Dermis blood vessel endothelial cell (primary cell): Measurements from ENCODE around the gene COQ7. TPM values are rescaled to one million over a fixed set of nuclear protein-coding genes. Genes with fewer than 3 reads are reported as not detected.

Experiments
- DNase-seq: peaks from one replicate; pipeline ENCODE4 v3.0.0; 2010
- total RNA-seq: library from RNA; depleted of rRNA; stranded (reverse); fragments of >200 nt; gene quantifications from 2 replicates; pipeline ENCODE4 v1.2.3, GENCODE V29; 2014

COQ7 gene
- total RNA-seq, 1 donor from 2014 or later = 23.5 TPM

DNA sequence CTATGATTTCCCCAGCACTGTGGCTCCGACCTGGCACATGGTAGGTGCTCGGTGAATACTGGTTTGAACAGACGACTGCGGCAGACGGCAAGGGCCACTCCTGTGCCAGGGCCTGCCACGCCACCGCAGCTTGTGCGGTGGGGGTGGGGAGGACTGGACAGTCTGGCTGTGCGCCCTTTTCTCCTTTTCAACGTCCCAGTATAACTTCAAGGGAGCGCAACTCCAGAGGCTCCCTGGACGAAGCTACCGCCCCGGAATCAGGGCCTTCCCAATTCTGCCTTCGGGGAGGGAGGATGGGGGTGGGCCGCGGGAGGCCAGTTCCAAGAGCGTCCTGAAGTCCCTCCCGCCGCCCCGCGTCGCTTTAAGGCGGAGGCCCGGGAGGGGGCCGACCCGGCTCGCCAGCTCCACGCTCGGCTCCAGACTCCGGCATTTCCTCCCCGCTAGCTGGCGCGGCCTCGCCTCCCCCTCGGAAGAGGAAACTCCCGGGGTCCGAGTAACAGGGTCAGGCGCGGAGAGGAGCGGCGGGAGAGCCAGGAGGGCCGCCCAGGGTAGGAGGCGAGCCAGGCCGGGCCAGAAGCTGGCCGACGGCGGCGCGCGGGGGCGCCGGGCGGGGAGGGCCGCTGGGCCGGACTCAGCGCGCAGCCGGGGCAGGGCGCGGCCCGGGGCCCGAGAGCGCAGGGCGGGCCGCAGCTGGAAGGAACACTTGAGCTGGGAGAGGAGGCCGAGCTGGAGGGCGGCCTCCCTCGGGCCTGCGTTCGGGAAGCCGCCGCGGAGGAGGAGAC is 46.4 kb downstream of the COQ7 start, which contains the start of gene ITPRIPL2:
TSS of gene ITPRIPL2 (plus strand) at position 388 of the 782 bp plus-strand sequence. CDS start 498 bp downstream, outside the sequence.
- peak; percentile 88 for DNase-seq

DNA sequence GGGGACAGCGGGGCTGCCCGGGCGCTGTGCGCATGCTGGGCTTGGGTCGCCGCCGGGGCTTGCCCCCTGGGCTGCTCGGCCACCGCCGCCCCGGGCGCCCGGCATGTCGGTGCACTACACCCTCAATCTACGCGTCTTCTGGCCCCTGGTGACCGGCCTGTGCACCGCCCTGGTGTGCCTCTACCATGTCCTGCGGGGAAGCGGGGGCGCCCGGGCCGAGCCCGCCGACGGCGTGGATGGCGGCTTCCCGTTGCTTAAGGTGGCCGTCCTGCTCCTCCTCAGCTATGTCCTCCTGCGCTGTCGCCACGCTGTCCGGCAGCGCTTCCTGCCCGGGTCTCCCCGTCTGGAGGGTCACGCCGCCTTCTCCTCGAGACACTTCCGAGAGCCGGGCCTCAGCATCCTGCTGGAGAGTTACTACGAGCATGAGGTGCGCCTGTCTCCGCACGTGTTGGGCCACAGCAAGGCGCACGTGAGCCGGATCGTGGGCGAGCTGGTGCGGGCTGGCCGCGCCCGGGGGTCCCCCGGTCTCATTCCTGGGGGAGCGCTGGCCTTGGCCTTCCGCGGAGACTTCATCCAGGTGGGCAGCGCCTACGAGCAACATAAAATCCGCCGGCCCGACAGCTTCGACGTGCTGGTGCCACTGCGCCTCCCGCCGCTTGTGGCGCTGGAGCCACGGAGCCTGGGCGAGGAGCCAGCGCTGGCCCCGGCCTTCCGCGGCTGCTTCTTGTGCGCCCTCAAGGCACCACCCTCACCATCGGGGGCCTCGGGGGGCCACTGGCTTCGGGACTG is 47.1 kb downstream of the COQ7 start:
- DNase-seq = peak; percentile 82

DNA sequence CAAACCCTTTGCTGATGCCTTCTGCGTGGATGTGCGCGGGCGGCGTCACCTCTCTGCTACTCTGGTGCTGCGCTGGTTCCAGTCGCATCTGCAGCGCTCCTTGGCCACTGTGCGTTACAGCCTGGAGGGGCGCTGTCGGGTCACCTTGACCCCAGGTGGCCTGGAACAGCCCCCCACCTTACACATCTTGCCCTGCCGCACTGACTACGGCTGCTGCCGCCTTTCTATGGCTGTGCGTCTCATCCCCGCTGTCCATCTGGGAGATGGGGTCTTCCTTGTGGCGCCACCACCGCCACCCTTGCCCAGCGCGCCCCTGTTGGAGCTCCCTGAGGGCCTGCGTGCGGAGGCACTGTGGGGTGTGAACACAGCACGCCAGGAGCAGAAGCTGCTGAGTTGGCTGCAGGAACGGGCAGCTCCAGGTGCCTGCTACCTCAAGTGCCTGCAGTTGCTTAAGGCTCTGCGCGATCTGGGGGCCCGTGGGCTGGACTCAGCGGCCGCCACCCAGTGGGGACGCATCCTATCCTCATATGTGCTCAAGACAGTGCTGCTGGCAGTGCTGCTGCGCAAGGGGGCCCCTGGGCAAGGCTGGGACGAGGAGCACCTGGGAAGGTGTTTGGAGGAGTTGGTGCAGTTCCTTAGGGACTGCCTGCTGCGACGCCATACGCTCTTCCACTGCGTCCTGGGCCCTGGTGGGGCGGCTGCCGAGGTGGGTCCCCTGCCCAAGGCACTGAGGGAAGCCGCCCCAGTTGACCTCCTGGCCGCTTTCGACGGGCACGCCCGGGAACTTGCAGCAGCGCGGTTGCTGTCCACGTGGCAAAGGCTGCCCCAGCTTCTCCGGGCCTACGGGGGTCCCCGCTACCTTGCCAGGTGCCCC is 48.0 kb downstream of the COQ7 start:
- no peak for DNase-seq

DNA sequence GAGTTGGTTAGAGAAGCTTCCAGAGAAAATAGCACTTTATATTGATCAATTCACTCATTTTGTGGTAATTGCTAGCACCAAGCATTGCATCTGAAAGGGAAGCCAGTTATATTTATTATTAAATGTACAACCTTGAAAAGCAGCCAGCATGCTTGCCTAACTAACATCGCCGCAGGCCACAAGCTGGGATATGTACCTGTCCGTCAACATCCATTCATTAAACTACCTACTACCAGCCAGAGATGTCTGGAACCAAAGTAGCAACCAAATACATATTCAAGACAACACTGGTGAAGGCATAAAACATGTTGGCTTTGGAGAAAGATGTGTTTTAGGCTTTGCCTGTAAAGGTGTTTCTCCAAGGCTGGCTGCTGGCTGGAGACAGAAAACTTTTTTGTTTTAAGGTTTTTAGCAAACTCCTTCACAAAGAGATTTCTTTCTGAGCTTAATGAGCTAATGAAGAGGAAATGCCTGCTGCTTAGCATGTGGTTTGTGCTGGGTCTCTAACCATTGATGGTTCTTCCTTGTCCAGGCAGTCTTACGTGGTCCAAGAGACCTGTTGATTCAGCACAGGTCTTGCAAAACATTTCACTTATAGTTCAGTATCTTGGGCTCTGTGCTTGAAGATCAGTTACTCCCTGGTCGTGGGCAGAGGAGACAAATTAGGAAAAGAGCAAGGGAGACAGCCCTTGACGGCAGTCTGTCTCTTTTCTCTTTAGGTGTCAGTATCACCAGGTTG is 49.5 kb downstream of the COQ7 start:
- DNase-seq = peak; percentile 36

DNA sequence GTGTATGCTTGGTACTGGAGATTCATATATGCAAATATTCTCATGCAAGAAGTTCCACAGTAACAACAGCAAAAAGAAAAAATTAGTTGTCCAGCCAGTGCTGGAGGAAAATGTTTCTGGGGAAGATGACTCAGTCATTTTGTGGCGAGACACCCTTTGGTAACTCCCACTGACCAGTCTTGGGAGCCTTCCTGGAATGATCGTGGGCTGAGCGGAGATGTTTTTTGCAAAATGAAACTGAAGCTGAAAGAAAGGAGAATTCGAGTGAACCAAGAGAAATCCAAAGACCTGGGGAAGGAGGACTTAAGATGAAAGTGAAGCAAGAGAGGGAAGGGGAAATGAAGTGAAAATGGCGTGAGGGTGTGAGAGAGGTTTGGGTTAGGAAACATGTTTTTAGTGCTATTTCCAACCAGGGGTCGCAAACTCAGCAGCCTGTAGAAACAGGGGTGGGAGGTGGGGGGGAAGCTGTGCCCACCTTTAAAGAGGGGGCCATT is 51.6 kb downstream of the COQ7 start:
- peak; percentile 86 for DNase-seq

DNA sequence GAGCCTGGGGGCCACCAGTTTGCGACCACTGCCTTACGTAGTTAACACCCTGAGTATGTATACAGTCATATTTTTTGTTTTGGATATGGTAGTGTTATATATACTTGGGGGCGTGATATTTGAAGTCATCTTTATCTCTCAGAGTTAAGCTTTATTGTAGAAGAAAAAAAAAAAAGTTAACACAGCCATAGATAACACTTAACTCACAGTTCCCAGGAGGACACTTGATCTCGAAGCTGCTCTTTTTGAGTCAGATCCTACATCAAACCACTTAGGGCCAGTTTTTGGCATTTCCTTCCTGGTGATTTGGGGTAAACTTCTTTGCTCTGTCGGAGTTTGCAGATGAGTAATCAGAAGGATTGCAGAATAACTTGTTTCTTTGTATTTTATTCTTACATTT is 52.1 kb downstream of the COQ7 start:
- peak; percentile 47 for DNase-seq

DNA sequence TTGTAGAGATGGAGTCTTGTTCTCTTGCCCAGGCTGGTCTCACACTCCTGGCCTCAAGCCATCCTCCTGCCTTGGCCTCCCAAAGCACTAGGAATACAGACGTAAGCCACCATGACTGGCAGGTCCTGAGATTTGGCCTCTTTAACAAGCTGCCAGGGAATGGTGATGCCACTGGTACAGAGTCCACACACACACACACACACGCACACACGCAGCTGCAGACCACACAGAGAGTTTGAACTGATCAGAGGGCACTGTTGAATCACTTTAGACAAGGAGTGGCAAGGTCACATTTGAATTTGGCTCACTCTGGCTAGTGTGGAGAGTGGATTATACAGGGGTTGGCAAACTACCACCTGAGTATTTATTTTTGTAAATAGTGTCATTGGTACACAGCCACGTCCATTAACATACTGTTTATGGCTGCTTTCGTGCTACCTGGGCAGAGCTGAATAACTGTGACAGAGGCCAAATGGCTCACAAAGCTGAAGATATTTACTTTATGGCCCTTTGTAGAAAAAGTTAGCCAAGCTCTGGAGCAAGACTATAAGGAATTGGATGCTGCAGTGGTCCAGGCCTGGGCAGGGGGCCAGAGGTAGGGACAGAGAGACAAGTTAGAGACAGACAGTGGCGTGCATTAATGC is 56.2 kb downstream of the COQ7 start:
- DNase-seq = no peak

DNA sequence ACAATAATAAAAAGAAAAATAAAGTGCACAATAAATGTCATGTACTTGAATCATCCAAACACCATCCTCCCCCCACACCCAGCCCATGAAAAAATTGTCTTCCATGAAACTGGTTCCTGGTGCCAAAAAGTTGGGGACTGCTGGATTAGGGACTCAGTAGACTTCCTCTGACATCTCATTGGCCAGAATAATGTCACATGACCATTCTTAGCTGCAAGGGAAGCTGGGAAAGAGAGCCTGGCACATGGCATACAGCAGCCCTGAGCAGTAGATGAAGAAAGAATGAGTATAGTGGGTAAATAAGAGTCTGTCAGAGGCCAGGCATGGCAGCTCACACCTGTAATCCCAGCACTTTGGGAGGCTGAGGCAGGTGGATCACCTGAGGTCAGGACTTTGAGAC is 58.9 kb downstream of the COQ7 start:
- no peak for DNase-seq

DNA sequence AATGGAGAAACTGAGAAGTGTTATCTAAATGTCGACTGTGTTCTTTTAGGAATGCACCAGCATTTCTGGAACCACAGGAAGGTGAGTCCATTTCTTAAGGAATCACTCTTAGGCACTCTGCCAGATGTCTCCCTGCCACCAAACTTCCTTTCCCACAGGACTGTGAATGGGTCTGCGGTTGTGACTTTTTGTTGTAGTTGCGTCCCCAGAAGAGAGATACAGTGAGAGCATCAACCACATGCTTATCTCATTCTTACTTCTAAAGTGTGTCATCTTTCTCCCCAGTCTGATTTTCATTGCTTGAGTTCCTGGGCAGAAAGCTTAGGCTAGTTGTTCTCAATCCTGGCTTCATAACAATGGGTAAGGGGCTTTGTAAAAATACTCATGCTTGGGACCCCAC is 59.8 kb downstream of the COQ7 start:
- DNase-seq = peak; percentile 21

DNA sequence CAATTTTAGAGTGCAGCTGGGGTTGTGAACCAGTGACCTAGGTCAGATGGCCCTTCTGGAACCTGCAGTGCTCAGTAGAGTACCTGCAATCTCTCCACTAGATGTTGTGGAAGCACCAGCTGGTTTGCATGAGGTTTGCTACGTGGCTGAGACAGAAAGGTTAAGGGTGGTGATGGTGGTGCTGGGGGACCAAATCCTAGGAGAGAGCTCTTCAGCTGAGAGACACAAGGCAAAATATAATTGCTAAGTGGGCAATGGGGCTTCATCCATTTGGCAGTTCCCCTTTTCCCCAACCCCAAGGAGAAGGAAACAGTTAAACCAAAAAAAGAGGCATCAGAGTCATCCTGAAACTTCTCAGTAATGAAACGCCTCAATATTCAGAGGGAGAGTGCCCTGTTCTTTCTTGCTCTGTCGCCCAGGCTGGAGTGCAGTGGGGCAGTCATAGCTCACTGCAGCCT is 60.3 kb downstream of the COQ7 start:
- no peak for DNase-seq

DNA sequence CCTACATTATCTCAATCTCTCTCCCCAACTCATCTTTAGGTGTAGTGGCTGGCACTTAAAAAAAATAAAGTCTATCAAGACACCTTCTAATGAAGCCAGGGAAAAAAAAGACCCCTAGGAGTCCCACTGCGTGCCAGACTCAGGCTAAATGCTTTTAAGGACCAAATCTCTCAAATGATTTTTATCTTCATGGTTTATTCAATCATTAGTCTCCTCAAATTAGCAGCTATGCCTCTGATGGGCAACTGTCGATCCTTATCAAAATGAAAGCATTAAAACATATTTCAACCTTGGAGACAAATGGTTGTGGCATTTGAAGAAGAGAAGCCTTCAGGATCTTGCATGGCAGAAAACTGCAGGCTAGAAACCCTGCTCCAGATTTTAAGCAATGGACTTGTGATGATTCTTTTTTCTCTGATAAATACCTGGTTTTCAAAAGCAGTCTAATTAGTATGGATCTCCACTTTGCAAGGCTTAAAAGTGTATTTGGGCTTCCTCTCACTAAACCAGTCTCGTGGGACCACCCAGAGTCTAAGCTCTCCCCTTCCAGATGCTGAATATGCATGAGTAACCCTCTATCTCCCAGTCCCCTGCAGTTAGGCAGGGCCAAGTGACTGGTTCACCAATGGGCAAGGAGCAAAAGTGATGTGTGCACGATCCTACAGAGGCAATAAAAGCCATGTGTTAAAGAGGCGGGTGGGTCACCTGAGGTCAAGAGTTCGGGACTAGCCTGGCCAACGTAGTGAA is 61.2 kb downstream of the COQ7 start:
- no peak for DNase-seq

Other genes with a start within 250 kb of the COQ7 start
- gene SMG1, start 141.2 kb upstream of the COQ7 start, total RNA-seq = 85.4 and 87.0 TPM in 2 replicates
- 4.4 and 6.5 TPM in 2 replicates for gene TMC7, start 83.7 kb upstream of the COQ7 start, total RNA-seq
- gene ITPRIPL2, start 46.4 kb downstream of the COQ7 start, total RNA-seq = 40.2 and 51.3 TPM in 2 replicates
- gene SYT17, start 100.6 kb downstream of the COQ7 start, total RNA-seq = 2.2 and 2.9 TPM in 2 replicates
- not detected in 2 replicates for gene CLEC19A, start 218.1 kb downstream of the COQ7 start, total RNA-seq